Measurements from ENCODE around the gene ZNF526. TPM values are rescaled to one million over a fixed set of nuclear protein-coding genes. Genes with fewer than 3 reads are reported as not detected.

Gene ZNF526
- total and polyA plus RNA-seq, 9 of the 15 experiments (the other 6 are each of a cell fraction or from before 2014, with no cell fraction given): 1.3 to 17.9 (median 6.2) TPM

DNA sequence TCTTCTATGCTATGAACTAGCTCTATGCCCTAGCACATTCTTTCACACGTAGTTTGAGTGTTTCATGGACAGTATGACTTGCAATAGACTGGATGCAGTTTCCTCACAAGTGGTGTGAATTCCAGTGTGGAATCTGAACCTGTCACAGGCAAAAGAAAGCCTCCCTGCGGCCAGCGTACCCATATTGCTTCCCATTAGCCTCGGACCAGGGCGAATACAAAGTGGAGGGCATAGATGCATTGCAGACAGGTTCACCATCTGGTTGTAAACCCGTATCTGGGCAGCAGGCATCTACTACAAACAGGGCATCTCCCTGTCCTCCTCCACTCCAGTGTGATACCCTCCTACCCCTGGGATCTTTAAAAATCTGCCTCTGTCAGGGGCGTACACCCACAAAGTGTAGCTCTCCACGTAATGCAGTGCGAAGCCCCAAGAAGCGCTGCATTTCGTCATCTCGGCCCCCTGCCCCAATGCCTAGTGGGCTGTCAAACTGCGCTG is 47.6 kb downstream of the ZNF526 start (continued):
- TF ChIP-seq, protein P1, sequence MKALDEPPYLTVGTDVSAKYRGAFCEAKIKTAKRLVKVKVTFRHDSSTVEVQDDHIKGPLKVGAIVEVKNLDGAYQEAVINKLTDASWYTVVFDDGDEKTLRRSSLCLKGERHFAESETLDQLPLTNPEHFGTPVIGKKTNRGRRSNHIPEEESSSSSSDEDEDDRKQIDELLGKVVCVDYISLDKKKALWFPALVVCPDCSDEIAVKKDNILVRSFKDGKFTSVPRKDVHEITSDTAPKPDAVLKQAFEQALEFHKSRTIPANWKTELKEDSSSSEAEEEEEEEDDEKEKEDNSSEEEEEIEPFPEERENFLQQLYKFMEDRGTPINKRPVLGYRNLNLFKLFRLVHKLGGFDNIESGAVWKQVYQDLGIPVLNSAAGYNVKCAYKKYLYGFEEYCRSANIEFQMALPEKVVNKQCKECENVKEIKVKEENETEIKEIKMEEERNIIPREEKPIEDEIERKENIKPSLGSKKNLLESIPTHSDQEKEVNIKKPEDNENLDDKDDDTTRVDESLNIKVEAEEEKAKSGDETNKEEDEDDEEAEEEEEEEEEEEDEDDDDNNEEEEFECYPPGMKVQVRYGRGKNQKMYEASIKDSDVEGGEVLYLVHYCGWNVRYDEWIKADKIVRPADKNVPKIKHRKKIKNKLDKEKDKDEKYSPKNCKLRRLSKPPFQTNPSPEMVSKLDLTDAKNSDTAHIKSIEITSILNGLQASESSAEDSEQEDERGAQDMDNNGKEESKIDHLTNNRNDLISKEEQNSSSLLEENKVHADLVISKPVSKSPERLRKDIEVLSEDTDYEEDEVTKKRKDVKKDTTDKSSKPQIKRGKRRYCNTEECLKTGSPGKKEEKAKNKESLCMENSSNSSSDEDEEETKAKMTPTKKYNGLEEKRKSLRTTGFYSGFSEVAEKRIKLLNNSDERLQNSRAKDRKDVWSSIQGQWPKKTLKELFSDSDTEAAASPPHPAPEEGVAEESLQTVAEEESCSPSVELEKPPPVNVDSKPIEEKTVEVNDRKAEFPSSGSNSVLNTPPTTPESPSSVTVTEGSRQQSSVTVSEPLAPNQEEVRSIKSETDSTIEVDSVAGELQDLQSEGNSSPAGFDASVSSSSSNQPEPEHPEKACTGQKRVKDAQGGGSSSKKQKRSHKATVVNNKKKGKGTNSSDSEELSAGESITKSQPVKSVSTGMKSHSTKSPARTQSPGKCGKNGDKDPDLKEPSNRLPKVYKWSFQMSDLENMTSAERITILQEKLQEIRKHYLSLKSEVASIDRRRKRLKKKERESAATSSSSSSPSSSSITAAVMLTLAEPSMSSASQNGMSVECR (CRISPR knock-in tag; IDR thresholded peaks at IDR 0.05): peak; percentile 67; the same call in 1 of the 2 replicates
- no peak for TF ChIP-seq SOX6 (IDR thresholded peaks at IDR 0.05)
- no peak for TF ChIP-seq KAT8 (IDR thresholded peaks at IDR 0.05; ENCODE audit: low read depth)
- TF ChIP-seq TCFL5 (CRISPR knock-in tag; conservative IDR thresholded peaks at IDR 0.05): no peak
- no peak for TF ChIP-seq RBM15 (IDR thresholded peaks at IDR 0.05; ENCODE audit: insufficient read depth, low read length)
- no peak for TF ChIP-seq U2AF1 (optimal IDR thresholded peaks at IDR 0.05; ENCODE audit: low read depth, low read length)
- TF ChIP-seq HDAC8 (tag; IDR thresholded peaks at IDR 0.05): 0 out of 2 replicates have a peak, but pooled peaks have one; percentile 41
- TF ChIP-seq ZNF121 (CRISPR knock-in tag; conservative IDR thresholded peaks at IDR 0.05): 0 out of 2 replicates have a peak, but pooled peaks have one; percentile 25
- TF ChIP-seq ATF1 (CRISPR knock-in tag; IDR thresholded peaks at IDR 0.05): no peak
- TF ChIP-seq ATF1 (tag; IDR thresholded peaks at IDR 0.05): no peak
- TF ChIP-seq MTA2 (IDR thresholded peaks at IDR 0.05; ENCODE audit: low read depth): no peak
- TF ChIP-seq, protein P2, sequence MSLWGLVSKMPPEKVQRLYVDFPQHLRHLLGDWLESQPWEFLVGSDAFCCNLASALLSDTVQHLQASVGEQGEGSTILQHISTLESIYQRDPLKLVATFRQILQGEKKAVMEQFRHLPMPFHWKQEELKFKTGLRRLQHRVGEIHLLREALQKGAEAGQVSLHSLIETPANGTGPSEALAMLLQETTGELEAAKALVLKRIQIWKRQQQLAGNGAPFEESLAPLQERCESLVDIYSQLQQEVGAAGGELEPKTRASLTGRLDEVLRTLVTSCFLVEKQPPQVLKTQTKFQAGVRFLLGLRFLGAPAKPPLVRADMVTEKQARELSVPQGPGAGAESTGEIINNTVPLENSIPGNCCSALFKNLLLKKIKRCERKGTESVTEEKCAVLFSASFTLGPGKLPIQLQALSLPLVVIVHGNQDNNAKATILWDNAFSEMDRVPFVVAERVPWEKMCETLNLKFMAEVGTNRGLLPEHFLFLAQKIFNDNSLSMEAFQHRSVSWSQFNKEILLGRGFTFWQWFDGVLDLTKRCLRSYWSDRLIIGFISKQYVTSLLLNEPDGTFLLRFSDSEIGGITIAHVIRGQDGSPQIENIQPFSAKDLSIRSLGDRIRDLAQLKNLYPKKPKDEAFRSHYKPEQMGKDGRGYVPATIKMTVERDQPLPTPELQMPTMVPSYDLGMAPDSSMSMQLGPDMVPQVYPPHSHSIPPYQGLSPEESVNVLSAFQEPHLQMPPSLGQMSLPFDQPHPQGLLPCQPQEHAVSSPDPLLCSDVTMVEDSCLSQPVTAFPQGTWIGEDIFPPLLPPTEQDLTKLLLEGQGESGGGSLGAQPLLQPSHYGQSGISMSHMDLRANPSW (CRISPR knock-in tag; IDR thresholded peaks at IDR 0.05): 0 out of 2 replicates have a peak, but pooled peaks have one; percentile 5
- TF ChIP-seq ERF (CRISPR knock-in tag; IDR thresholded peaks at IDR 0.05): no peak

Measured in K562 (cell line).